Right atrium auricular region (tissue), 2 donors: ENCODE measurements around the gene FABP7. TPM values are rescaled to one million over a fixed set of nuclear protein-coding genes. Genes with fewer than 3 reads are reported as not detected.

Experiments
- DNase-seq: peaks from one replicate; pipeline ENCODE4 v3.0.0-alpha.2; 2019; ENCODE audit warnings: low spot score
- H3K27ac ChIP-seq, 2 donors: fragments of 200-600 bp; sonication (generic); 1 replicate in 1 of 2; 2 replicates in 1 of 2; pipeline ENCODE4 v1.5.1; 2016 to 2019
- H3K27me3 ChIP-seq, 2 donors: fragments of 200-600 bp; sonication (generic); one replicate each; pipeline versions ENCODE4 v1.5.1 to v1.6.0; 2017 to 2019
- H3K36me3 ChIP-seq: fragments of 200-600 bp; sonication (generic); one replicate; pipeline ENCODE4 v1.5.1; 2016
- H3K4me1 ChIP-seq, 2 donors: fragments of 200-600 bp; sonication (generic); one replicate each; pipeline versions ENCODE4 v1.5.1 to v1.6.0; 2017 to 2019
- H3K4me3 ChIP-seq, 2 donors: fragments of 200-600 bp; sonication (generic); 1 replicate in 1 of 2; 2 replicates in 1 of 2; pipeline ENCODE4 v1.5.1; 2017 to 2019; ENCODE audit warnings: mild to moderate bottlenecking in 1 of 2, moderate library complexity in 1 of 2
- H3K9me3 ChIP-seq, 2 donors: fragments of 200-600 bp; sonication (generic); one replicate each; pipeline ENCODE4 v1.5.1; 2019
- total RNA-seq, 2 donors: library from RNA; depleted of rRNA; stranded (reverse); fragments of >200 nt; gene quantifications; one replicate each; pipeline ENCODE4 v1.1.0, GENCODE V29; 2016
- TF ChIP-seq, protein P1 (sequence below), 2 donors: fragments of 200-600 bp; sonication (generic); IDR thresholded peaks; one replicate each; pipeline ENCODE4 v1.5.1; 2019; ENCODE audit warnings: antibody characterized with exemption in 2 of 2

The FABP7 gene
- total RNA-seq, 2 donors from 2014 or later, result 0.52 TPM; not detected in 1

DNA sequence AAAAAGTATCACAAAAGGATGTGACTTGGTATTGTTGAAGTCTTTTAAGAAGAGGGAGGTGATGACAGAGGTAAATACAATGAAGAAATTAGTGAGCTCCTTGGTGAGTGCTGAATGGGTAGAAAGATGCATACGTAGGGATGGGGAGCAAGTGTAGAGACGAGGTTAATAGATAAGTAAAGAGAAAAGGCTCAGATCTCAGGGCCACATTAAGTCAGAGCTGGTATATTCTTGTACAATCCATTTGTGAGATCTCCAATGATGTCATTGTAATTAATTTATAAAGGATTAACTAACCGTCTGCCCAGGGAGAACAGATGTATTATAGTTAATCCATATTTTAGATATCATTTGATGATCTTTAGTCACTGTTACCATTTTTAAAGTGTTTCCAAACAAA is 52.9 kb downstream of the FABP7 start:
- H3K27me3 ChIP-seq, result no peaks in the 10 kb centered on the region
- no peaks in the 10 kb centered on the region for H3K4me1 ChIP-seq
- no peak overlapping the region for H3K4me3 ChIP-seq
- no peaks in the 10 kb centered on the region for H3K36me3 ChIP-seq
- H3K27ac ChIP-seq, result no peak overlapping the region
- DNase-seq, result no peak
- TF ChIP-seq, protein P1, sequence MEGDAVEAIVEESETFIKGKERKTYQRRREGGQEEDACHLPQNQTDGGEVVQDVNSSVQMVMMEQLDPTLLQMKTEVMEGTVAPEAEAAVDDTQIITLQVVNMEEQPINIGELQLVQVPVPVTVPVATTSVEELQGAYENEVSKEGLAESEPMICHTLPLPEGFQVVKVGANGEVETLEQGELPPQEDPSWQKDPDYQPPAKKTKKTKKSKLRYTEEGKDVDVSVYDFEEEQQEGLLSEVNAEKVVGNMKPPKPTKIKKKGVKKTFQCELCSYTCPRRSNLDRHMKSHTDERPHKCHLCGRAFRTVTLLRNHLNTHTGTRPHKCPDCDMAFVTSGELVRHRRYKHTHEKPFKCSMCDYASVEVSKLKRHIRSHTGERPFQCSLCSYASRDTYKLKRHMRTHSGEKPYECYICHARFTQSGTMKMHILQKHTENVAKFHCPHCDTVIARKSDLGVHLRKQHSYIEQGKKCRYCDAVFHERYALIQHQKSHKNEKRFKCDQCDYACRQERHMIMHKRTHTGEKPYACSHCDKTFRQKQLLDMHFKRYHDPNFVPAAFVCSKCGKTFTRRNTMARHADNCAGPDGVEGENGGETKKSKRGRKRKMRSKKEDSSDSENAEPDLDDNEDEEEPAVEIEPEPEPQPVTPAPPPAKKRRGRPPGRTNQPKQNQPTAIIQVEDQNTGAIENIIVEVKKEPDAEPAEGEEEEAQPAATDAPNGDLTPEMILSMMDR (IDR thresholded peaks at IDR 0.05), result no peak
- no peaks in the 10 kb centered on the region for H3K9me3 ChIP-seq

DNA sequence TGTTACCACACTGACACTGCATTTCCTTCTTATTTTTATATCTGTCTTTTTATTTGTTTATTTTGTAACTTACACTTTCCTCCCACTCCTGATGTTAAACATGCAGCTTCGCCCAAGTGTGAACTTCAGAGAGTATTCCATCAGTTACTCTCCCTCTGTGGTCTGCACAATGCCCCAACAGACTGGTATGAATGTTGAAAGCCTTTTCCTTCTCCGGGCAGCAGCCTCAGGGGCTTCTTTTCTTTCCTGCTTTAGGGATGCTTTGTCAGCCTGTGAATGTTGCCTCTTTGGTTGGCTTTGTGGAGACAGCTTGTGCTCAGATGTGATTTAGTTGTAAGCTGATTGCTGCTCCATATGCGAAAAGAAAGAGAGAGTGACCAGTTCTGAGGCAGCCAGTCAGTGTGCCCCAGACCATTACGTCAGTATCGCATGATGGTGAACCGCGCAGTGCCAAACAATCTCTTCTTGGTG is 53.5 kb downstream of the FABP7 start:
- H3K9me3 ChIP-seq, result no peaks in the 10 kb centered on the region
- no peak for DNase-seq
- TF ChIP-seq, protein P1 (IDR thresholded peaks at IDR 0.05), result no peak
- H3K27me3 ChIP-seq, result no peaks in the 10 kb centered on the region
- H3K4me1 ChIP-seq, result no peaks in the 10 kb centered on the region
- no peak overlapping the region for H3K4me3 ChIP-seq
- H3K27ac ChIP-seq, result no peak overlapping the region
- no peaks in the 10 kb centered on the region for H3K36me3 ChIP-seq

Other genes starting within 250 kb of the FABP7 start
- gene PKIB, start 169.3 kb upstream of the FABP7 start, total RNA-seq, result not detected
- gene SMPDL3A, start 9.5 kb downstream of the FABP7 start, total RNA-seq, result 1 to 10 TPM; 4.9 to 6.6 TPM
- gene CLVS2, start 216.5 kb downstream of the FABP7 start, total RNA-seq, result not detected